ENCODE measurements around the gene FCHO2. TPM values are rescaled to one million over a fixed set of nuclear protein-coding genes. Genes with fewer than 3 reads are reported as not detected.

FCHO2 gene
- total RNA-seq, 1 donor from 2014 or later, result 17.7 TPM

GRCh38 chr5:72994578-72994977 is 38.7 kb downstream of the FCHO2 start:
- Mint-ChIP-seq H3K36me3 (peaks cover 29% of the 10 kb centered on the region), H3K4me3 (no peak overlapping the region), H3K9me3 (no peaks in the 10 kb centered on the region), H3K27ac (no peak overlapping the region), H3K4me1 (no peaks in the 10 kb centered on the region), H3K27me3 (ENCODE audit: insufficient read depth, low read depth) (no peaks in the 10 kb centered on the region)
- no peak overlapping the region for H2AFZ ChIP-seq (replicated peaks)
- DNase-seq (ENCODE audit: low spot score), result no peak
- no peaks in the 10 kb centered on the region for H3K4me1 ChIP-seq
- H3K4me3 ChIP-seq, result no peak overlapping the region
- H3K27ac ChIP-seq, result no peak overlapping the region
- H3K27me3 ChIP-seq, result no peaks in the 10 kb centered on the region
- no peaks in the 10 kb centered on the region for H3K79me2 ChIP-seq (ENCODE audit: low read depth)
- H3K9me3 ChIP-seq (ENCODE audit: low read depth), result no peaks in the 10 kb centered on the region
- H4K20me1 ChIP-seq (ENCODE audit: low read depth), result no peaks in the 10 kb centered on the region
- no peak for TF ChIP-seq EZH2phosphoT487 (IDR thresholded peaks at IDR 0.05)
- TF ChIP-seq EZH2 (IDR thresholded peaks at IDR 0.05), result no peak
- no peak for TF ChIP-seq CTCF (IDR thresholded peaks at IDR 0.05)
- no peak overlapping the region for H3K9ac ChIP-seq
- no peak overlapping the region for H3K4me2 ChIP-seq
- H3K36me3 ChIP-seq, result peaks cover 3% of the 10 kb centered on the region
- no peaks in the 10 kb centered on the region for H3F3A ChIP-seq (ENCODE audit: low read depth)

- Mint-ChIP-seq H3K27ac (no peak overlapping the region), H3K4me3 (no peak overlapping the region), H3K9me3 (no peaks in the 10 kb centered on the region), H3K27me3 (ENCODE audit: insufficient read depth, low read depth) (no peaks in the 10 kb centered on the region), H3K36me3 (peaks cover 25% of the 10 kb centered on the region), H3K4me1 (no peaks in the 10 kb centered on the region)
- Histone ChIP-seq H3K27me3 (no peaks in the 10 kb centered on the region), H3K4me1 (no peaks in the 10 kb centered on the region), H3K4me2 (no peak overlapping the region), H3K79me2 (ENCODE audit: low read depth) (no peaks in the 10 kb centered on the region), H2AFZ (replicated peaks) (no peak overlapping the region), H3K9ac (no peak overlapping the region), H3K36me3 (no peaks in the 10 kb centered on the region), H3K4me3 (no peak overlapping the region), H4K20me1 (ENCODE audit: low read depth) (no peaks in the 10 kb centered on the region), H3K27ac (no peak overlapping the region), H3F3A (ENCODE audit: low read depth) (no peaks in the 10 kb centered on the region), H3K9me3 (ENCODE audit: low read depth) (no peaks in the 10 kb centered on the region)
- TF ChIP-seq EZH2phosphoT487 (IDR thresholded peaks at IDR 0.05), result no peak
- DNase-seq (ENCODE audit: low spot score), result no peak
Observed at GRCh38 chr5:72996632-72997031, 40.8 kb downstream of the FCHO2 start.

GRCh38 chr5:72999916-73000315 is 44.1 kb downstream of the FCHO2 start:
- Histone ChIP-seq H3K9me3 (ENCODE audit: low read depth) (no peaks in the 10 kb centered on the region), H3K79me2 (ENCODE audit: low read depth) (no peaks in the 10 kb centered on the region), H3F3A (ENCODE audit: low read depth) (no peaks in the 10 kb centered on the region), H3K4me3 (no peak overlapping the region), H3K27me3 (no peaks in the 10 kb centered on the region), H3K9ac (no peak overlapping the region), H3K27ac (no peak overlapping the region), H3K4me2 (no peak overlapping the region), H3K4me1 (no peaks in the 10 kb centered on the region), H2AFZ (replicated peaks) (no peak overlapping the region), H4K20me1 (ENCODE audit: low read depth) (no peaks in the 10 kb centered on the region), H3K36me3 (no peaks in the 10 kb centered on the region)
- DNase-seq (ENCODE audit: low spot score), result no peak
- Mint-ChIP-seq H3K4me1 (no peaks in the 10 kb centered on the region), H3K27me3 (ENCODE audit: insufficient read depth, low read depth) (no peaks in the 10 kb centered on the region), H3K4me3 (no peak overlapping the region), H3K36me3 (peaks cover 6% of the 10 kb centered on the region), H3K9me3 (no peaks in the 10 kb centered on the region), H3K27ac (no peak overlapping the region)
- TF ChIP-seq EZH2phosphoT487 (IDR thresholded peaks at IDR 0.05), result no peak
- no peak for TF ChIP-seq EZH2 (IDR thresholded peaks at IDR 0.05)
- TF ChIP-seq CTCF (IDR thresholded peaks at IDR 0.05), result no peak

GRCh38 chr5:73005886-73006285 is 50.0 kb downstream of the FCHO2 start:
- no peak overlapping the region for H3K27ac Mint-ChIP-seq

More at GRCh38 chr5:73005886-73006285, 50.0 kb downstream of the FCHO2 start:
- H4K20me1 ChIP-seq (ENCODE audit: low read depth), result no peaks in the 10 kb centered on the region
- no peak overlapping the region for H2AFZ ChIP-seq (replicated peaks)
- H3K27ac ChIP-seq, result no peak overlapping the region
- H3K36me3 ChIP-seq, result no peaks in the 10 kb centered on the region
- no peak overlapping the region for H3K9ac ChIP-seq
- Mint-ChIP-seq H3K9me3 (no peaks in the 10 kb centered on the region), H3K4me1 (peaks cover 4% of the 10 kb centered on the region), H3K36me3 (no peaks in the 10 kb centered on the region), H3K27me3 (ENCODE audit: insufficient read depth, low read depth) (no peaks in the 10 kb centered on the region), H3K4me3 (no peak overlapping the region)
- no peak for DNase-seq (ENCODE audit: low spot score)
- H3K79me2 ChIP-seq (ENCODE audit: low read depth), result no peaks in the 10 kb centered on the region
- no peaks in the 10 kb centered on the region for H3K9me3 ChIP-seq (ENCODE audit: low read depth)
- TF ChIP-seq CTCF (IDR thresholded peaks at IDR 0.05) (no peak), EZH2phosphoT487 (IDR thresholded peaks at IDR 0.05) (no peak), EZH2 (IDR thresholded peaks at IDR 0.05) (no peak)
- no peak overlapping the region for H3K4me3 ChIP-seq
- no peaks in the 10 kb centered on the region for H3F3A ChIP-seq (ENCODE audit: low read depth)
- no peaks in the 10 kb centered on the region for H3K27me3 ChIP-seq
- H3K4me2 ChIP-seq, result no peak overlapping the region
- H3K4me1 ChIP-seq, result peaks cover 11% of the 10 kb centered on the region

All from neural progenitor cell (in vitro differentiated cells).